ENCODE results near the gene NOSIP. TPM values are rescaled to one million over a fixed set of nuclear protein-coding genes. Genes with fewer than 3 reads are reported as not detected.

The NOSIP gene
- polyA plus RNA-seq, 3 donors, result 69.3 to 81.1 (median 79.5) TPM

DNA sequence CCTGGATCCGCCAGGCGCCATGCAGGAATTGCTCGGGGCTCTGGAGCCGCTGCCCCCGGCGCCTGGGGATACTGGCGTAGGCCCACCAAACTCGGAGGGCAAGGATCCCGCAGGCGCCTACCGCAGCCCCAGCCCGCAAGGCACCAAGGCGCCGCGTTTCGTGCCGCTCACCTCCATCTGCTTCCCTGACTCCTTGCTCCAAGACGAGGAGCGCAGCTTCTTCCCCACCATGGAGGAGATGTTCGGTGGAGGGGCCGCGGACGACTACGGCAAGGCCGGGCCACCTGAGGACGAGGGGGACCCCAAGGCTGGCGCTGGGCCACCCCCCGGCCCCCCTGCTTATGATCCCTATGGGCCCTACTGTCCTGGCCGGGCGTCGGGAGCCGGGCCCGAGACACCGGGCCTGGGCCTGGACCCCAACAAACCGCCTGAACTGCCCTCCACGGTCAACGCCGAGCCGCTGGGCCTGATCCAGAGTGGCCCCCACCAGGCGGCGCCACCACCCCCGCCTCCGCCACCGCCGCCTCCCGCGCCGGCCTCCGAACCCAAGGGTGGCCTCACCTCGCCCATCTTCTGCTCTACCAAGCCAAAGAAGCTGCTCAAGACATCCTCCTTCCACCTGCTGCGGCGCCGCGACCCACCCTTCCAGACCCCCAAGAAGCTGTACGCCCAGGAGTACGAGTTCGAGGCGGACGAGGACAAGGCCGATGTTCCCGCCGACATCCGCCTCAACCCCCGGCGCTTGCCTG, 16.8 kb upstream of the NOSIP start:
- DNase-seq, result no peak

GRCh38 chr19:49596407-49596806, 16.1 kb upstream of the NOSIP start:
- DNase-seq, result no peak

- DNase-seq, result no peak
These were observed 15.6 kb upstream of the NOSIP start for GRCh38 chr19:49595819-49596404.

DNA sequence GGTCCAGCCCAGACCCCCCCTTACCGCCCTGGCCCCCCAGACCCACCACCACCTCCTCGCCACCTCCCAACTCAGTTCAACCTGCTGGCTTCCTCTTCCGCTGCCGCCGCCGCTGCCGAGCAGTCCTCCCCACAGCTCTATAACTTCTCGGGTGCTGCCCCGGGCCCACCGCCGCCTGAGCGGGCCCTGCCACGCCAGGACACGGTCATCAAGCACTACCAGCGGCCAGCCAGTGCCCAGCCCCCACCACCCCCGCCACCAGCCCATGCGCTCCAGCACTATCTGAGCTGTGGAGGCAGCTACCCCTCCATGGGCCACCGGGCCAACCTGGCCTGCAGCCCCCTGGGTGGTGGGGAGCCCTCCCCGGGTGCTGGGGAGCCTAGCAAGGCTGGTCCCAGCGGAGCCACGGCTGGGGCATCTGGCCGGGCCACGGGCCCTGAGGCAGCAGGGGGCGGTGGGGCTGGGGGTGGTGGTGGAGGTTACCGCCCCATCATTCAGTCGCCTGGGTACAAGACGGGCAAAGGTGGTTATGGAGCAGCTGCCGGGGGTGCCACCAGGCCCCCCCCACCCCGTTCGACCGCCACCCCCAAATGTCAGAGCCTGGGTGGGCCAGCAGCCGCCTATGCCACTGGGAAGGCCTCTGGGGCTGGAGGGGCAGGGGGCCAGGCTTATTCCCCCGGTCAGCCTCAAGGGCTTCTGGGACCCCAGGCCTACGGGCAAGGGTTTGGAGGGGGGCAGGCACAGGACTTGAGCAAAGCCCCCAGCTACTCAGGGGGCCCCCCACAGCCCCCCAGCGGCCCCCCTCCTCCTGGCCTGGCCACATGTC, 14.8 kb upstream of the NOSIP start:
- no peak for DNase-seq

- no peak for DNase-seq
These were observed 14.0 kb upstream of the NOSIP start for GRCh38 chr19:49594157-49594992.

GRCh38 chr19:49593233-49594113, 13.1 kb upstream of the NOSIP start:
- peak; percentile 93 for DNase-seq

- DNase-seq, result no peak
These were observed 12.3 kb upstream of the NOSIP start for GRCh38 chr19:49592486-49593232.

DNA sequence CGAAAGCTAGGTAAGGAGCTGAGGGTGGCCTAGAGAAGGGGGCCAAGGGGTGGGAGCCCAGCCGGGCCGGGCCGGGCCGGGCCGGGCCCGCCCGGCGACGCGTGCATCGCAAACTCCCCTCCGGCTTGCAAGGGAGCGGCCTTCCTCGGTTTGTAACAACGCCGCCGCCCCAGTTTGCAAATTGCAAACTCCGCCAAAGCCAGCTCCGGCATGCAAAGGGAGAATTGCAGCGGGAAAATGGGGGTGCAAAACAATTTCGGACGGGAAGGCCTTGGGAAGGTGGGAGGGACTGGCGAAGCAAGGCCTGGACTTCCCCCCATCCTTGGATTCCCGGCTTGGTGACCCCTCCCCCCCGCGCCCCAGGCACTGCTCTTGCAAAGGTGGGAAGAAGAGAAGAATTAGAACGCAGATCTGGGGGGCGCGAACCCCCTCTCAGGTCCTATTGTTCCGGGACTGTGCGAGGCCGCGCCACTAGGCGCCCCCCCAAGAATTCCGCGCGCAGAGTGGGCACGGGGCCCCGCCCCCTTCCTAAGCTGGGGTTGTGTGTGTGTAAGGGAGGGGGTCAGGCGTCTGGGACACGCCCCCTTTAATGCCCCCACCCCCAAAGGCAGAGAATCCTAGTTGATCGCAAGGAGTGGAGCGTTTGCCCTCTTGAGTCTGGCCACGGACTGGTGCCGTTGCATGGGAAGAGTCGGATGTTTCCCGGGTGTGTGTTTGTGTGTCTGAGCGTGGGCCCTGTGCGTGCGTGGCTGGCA, 11.6 kb upstream of the NOSIP start:
- peak; percentile 39 for DNase-seq

- peak; percentile 75 for DNase-seq
These were observed 10.8 kb upstream of the NOSIP start, which contains the start of gene PRR12 for GRCh38 chr19:49590971-49591730. Gene PRR12, plus strand, starts transcription at chr19:49591182. Its CDS starts 473 bp downstream, at chr19:49591655.

DNA sequence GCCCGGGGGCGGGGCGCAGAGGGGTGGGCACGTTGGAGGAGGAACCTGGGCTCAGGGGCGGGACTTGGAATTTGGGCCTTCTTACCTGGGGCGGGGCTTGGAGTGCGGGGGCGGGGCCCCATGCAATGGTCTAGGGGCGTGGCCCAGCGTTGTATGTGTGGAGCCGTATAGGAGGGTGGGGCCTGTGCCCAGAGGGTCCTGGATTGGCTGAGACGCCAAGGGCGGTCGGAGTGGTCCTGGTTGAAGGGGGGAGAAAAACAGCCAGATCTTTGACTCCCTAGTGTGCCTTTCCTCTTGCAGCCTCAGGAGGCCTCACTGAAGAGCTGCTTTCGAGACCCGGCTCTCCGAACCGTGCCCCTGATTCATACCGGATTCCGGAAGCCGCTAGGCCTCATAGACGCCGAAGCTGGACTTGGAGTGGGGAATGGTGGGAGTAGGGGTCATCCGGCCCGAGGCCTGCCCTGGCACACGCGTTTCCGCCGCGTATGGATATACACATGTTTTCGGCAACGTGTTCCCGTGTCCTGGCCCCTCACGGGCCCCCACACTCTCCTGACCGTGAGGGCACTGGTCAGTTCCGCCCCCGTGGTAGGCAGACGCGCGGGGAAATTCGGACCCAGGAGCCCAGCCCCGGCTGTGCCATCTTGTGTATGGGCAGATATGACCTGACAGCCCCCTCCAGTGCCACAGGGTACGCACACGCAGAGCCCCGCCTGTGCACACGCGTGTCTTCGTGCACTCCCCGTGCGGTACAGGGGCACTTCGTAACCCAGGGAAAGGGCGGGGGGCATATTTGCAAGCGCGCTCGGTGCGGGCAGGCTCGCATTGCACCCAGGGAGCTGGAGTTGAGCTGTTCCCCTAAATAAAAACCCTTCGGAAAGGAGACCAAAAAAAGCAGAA, 10.0 kb upstream of the NOSIP start:
- peak; percentile 96 for DNase-seq

- DNase-seq, result no peak
These were observed 9.1 kb upstream of the NOSIP start for GRCh38 chr19:49589502-49589905.

GRCh38 chr19:49588365-49589122, 8.2 kb upstream of the NOSIP start:
- no peak for DNase-seq

GRCh38 chr19:49587227-49587626, 6.9 kb upstream of the NOSIP start:
- no peak for DNase-seq

DNA sequence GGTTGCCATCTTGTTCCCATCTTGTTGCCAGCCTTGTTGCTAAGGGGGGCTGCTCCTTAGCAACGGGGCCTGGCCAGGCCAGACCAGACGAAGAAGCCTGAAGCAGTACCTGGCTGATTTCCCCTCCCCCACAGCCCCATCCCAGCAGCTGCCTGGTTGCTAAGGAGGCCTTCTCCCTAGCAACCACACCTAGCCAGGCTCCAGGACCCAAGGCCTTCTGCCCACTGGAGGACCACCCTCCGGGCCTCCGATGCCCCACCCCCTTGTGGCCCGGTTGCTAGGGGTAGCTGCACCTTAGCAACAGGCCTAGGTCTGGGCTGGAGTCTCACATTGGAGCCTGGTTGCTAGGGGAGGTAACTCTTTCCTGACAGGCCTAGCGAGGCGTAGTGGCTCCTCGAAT, 4.7 kb upstream of the NOSIP start:
- DNase-seq, result no peak

- no peak for DNase-seq
These were observed 2.9 kb upstream of the NOSIP start for GRCh38 chr19:49583239-49583638.

DNA sequence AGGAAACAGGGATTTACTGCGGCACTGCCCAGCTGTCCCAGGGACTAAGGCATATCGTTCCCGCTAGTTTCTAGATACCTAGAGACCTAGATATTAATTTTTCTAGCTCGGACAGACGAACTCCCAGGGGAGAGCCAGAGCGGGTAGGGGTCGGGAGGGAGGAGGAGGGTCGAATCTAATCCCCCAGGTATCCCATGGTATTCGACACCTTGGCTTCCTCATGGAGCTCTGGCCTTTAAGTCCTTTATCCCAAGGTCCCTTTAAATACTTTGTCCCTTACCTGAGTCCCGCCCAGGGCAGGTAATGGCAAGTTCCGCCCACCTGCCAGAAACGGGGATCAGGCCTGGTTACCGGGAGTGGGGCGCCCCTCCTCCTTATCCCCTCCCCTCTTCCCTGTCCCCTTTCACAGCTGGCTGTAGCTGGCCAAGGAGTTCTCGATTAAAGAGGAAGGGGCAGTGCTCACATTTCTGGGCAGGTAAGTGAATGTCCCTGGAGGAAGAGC, 702 bp upstream of the NOSIP start, which contains the start of gene PRRG2:
Gene PRRG2, plus strand, starts transcription at position 310 of the 502 bp plus-strand sequence. CDS start 1,904 bp downstream, outside the sequence.
- no peak for DNase-seq

Measured in renal pelvis (tissue), 4 donors.